GM19467 (cell line): ENCODE measurements around the gene CRACDL.

Experiments used
- ATAC-seq: cut with Tn5 transposase; IDR thresholded peaks from one replicate; pipeline ENCODE4 v1.9.1; 2021; ENCODE audit warnings: mild to moderate bottlenecking, moderate library complexity; ENCODE audit not compliant: unreplicated experiment

Gene CRACDL

DNA sequence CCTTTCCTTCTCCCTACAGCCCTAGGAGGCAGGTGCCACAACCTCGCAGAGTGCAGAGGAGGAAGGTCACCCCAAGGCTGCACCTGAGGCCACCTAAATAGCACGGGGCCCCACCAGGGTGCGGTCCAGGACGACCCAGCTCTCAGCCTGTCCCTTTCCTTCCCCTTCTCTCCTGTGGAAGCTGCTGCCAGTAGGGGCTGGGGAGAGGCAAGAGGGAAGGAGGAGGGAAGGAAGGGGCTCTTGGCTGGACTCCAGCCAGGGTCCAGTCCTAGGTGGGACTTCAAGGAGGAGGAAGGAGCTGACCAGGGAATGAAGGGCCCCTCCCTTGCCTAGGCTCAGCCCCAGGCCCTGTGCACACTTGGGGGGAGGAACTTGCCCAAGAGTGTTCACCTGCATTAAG lies 11.1 kb downstream of the CRACDL start:
- ATAC-seq, result no peak

- no peak for ATAC-seq
Observed at GRCh38 chr2:98924038-98924830, 11.8 kb downstream of the CRACDL start.

DNA sequence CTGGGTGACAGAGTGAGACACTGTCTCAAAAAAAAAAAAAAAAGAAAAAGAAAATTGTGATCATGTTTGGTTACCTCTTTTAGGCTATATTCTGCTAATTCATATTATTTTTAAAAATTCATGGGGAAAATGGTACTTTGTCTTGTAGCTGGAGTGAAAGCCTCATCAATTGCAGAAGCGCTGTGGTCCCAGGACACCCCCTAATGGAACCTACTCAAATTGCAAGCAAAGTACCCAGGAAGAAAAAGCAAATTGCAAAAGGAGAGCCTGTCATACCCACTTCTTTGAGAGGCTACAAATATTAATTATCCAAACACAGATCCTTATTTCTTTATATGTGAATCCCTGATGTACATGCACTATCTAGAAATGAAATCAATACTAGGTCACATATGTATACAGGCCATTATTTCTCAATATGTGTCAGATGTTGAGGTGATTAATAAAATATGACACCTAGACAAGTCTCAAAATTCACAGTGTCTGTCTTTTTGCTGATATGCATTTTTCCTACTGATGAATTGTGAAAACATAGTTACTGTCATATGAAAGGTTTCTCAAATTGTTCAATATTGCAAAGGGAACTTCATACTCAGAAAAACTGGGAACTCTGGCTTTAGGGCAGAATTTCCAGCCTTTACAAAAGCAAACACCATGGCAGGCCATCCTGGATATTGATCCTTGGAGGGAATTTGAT lies 12.6 kb downstream of the CRACDL start:
- no peak for ATAC-seq

DNA sequence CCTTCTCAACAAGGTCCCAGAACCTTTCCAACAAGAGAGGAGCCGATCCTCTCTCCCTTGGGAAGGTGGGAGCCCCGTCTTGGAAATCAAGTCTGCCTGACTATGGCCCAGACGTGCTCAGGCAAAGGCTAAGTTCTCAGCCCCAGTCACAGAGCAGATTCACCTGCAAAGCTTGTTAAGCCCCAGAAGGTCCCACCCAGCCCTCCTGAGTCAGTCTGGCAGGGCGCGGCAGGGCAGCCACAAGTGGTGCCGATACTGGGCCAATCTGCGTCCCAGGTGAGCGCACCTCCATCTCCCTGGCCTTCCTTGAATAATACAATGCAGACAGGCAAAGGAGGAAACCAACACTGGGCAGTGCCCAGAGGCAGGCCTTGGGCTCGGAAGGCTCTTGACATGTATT lies 15.0 kb downstream of the CRACDL start:
- ATAC-seq, result no peak

DNA sequence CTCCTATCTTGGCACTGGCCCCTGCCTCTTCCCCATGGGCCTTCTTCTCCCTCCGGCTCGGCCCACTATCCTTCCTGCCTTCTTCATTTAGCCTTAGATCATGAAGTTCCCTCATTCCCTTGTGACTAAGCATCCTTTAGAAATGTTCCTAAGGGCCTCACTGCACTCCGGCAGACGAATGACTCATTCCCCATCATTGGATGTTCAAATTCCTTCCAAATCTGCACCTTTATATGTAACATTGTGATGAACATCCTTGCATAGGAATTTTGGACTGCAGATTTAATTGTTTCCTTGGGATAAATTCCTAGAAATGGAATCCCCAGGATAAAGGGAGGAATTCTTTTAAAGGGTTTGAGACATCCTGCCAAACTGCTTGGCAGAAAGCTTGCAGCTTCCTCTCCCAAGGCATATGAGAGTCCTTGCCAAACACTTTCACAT lies 19.0 kb downstream of the CRACDL start:
- no peak for ATAC-seq

DNA sequence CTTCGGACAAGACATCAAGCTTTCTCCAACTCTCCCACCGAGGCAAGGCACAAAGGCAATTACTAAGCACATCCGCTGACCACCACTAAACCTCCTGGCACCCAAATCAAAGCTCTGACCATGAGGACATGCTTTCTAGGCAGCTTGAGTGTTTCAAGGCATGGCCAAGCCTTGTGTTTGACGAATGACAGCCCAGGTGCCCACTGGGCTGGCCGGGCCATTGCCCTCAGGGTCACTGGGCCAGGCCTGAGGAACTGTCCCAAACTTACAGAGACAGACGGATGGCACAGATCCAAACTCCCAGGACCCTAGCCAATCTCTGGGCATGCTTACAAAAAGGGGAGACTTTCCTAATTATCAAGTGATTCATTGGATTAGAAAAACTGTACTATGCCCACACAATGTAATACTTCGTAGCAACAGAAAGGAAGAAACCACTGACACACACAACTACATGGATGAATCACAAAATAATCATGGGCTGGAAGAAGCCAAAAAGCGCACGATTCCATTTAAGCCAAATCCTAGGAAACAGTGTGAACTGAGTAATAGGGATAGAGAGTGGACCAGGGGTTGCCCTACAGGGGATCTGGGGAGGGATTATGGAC lies 20.2 kb downstream of the CRACDL start:
- ATAC-seq, result no peak

DNA sequence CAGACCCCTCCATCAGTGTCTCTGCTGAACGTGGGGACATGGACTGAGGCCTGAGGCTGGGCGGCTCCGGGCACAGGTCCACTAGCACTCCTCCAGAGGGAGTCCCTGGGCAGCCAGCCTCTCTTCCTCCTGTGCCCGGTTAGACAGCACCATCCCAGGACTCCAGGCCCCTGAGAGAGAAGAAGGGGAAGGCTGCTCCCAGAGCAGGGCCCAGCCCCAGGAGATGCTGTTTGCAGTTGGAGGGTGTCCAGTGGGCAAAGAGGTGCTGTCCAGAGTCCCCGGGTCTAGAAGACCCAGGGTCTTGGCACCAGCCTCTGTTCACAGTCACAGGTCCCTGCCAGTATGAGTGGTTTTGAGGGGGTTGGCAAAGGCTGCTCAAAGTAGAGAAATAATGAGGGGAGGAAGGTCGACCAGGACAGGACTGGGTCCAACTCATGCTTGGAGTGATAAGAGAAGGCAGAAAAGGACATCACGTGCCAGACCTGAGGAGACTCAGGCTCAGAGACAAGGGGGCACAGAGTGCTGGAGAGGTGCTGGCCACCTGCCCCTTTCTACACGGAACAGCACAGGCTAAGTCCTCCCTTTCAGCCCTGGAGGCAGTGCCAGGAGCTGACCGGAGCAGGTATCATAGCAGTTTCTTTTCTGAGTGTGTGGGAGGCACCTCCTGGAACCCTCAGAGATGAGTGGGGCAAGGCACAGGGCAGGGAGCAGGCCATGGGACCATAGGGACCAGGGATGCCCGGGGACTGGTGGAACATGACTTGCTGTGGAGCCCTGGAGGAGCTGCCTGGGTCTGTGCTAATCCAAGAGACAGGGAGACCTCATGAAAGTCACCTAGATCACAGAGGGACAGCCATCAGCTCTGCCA lies 21.1 kb downstream of the CRACDL start:
- ATAC-seq, result no peak

DNA sequence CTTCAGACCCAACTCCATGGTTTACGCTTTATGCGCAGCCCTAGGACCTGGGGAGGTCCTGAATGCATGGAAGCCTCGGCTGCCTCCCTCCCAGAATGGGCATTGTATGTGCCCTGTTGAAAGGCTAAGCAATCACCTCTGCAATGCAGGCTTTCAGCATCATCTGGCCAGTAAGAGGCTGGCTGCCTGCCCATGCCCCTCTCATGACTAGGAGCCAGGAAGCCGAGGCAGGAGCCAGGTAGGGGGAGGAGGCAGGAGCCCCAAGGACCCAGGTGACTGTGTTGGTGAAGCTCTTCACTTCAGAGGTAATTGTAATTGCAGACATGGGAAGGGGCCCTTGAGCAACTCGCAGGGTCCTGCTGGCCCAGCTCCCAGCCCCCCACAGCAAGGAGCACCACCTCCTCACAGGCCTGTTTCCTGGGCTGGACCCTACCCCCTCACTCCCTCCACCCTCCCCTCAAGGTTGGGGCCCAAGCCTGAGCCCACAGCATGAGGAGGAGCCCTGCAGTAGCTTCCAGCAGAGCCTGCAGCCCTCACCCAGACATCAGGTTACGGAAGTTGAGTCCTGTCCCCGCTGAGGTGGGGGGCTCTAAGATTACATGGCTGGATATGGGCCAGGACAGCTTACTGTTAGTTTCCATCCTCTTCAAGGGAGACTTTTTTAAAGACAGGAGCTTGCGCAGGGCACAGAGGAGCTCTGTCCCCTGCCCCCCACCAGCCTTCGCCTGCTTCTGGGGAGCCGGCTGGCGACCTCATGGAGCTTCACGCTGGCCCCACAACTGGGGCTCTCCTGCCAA lies 21.9 kb downstream of the CRACDL start:
- ATAC-seq, result no peak

GRCh38 chr2:98912957-98913915 lies 22.8 kb downstream of the CRACDL start:
- no peak for ATAC-seq

DNA sequence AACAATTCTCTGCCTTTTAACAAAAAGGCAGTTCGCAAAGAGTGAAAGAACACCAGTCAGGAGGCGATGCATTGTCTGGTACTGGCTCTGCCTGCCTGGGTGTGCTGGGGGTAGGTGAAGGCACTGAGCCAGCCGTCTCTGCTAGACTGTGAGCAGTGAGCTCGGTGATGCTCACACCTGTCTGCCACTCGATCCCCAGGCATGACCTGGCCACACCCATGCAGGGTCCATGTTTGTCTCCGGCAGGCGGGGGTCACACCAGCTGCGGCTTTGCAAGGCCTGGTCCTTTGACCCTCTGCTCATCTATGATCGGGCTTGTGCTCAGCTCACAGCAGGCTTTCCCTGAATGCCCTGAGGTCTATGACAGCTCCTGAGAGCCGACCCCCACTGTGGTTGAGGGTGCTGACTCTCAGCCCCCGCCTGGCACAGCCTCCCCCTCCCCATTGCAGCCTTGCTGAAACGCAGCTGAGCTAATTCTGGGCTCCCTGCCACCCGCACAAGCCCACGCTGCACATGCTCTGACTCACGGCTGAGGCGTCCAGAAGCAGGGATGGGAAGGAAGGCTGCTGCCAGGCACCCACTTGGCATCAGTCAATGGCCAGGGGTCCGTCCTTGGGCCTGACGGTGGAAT lies 23.7 kb downstream of the CRACDL start:
- no peak for ATAC-seq

GRCh38 chr2:98911376-98912154 lies 24.5 kb downstream of the CRACDL start:
- ATAC-seq, result no peak

GRCh38 chr2:98911126-98911375 lies 25.0 kb downstream of the CRACDL start:
- no peak for ATAC-seq

- ATAC-seq, result no peak
Observed at GRCh38 chr2:98910349-98911125, 25.5 kb downstream of the CRACDL start.

DNA sequence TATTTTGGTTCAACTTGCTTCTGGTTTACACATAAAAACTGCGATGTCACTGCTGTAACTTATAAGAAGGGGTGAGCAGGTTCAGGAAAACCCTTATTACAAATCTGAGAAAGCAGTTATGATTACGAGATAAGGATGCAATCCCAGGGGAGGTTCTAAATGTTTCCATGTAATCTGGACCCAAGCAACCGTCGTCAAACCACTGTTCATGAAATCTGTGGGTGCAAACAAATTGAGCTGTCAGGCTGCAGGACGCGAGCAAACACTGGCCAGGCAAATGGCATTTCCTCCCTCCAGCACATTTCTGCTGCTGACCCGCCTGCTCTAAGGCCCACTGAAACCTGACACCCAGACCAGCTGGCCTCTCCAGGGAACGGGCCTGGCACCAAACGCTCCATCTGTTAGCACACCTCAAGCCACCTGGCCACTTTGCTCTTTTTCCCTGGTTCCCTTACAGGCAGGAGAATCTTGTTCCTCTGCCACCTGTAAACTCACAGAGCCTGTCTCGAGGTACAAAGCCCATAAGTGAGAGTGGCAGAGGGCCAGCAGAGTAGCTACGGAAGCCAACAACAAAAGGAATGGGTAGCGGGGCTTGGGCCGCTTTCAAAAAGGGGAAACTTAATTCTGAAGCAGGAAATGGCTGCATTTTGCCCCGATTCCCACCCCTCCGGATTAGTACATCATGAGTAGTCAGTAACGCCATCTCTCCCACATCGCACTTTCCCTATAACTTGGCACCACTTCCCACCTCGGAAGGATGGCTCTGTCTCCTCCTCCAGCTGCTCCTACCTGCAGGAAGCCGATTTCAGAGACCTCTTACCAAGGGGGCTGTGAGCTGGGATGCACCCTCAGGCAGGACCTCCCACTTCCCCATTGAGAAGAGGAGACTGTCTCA lies 26.5 kb downstream of the CRACDL start:
- no peak for ATAC-seq

- no peak for ATAC-seq
Observed at GRCh38 chr2:98908931-98909316, 27.1 kb downstream of the CRACDL start.
